Measurements from ENCODE around the gene VARS1. TPM values are rescaled to one million over a fixed set of nuclear protein-coding genes. Genes with fewer than 3 reads are reported as not detected.

VARS1 gene
- total and polyA plus RNA-seq, 2 of the 4 experiments (the other 2 are of a cell fraction) = 41.2 to 42.0 TPM

- no peak overlapping the region for H4K8ac ChIP-seq (ENCODE audit: low read depth in 2 of 2, low read length in 2 of 2)
- no peaks in the 10 kb centered on the region for H3K9me3 ChIP-seq (ENCODE audit: control insufficient read depth, insufficient read depth, low read length)
- no peak overlapping the region for H4K5ac ChIP-seq (ENCODE audit: low read depth, low read length)
- no peak overlapping the region for H2BK15ac ChIP-seq (ENCODE audit: low read depth, low read length)
- H3K4me2 ChIP-seq (ENCODE audit: low read depth, low read length) = no peak overlapping the region
- no peak overlapping the region for H3K4ac ChIP-seq (ENCODE audit: low read depth, low read length)
- no peak overlapping the region for H3K56ac ChIP-seq (ENCODE audit: extremely low read depth, insufficient read depth, low read length)
- no peak overlapping the region for H2BK5ac ChIP-seq (ENCODE audit: low read depth, low read length, poor library complexity, severe bottlenecking)
- WGBS, 2 experiments (ENCODE audit: extremely low coverage in 2 of 2, insufficient read length in 1 of 2) = 95% methylated on average over 4 of the region's 10 CpGs; no CpG with 5 or more reads in 1 of the 2 experiments
- no peak overlapping the region for H2AFZ ChIP-seq (replicated peaks; ENCODE audit: low read length, poor library complexity)
- no peak overlapping the region for H3K14ac ChIP-seq (replicated peaks; ENCODE audit: low read depth, low read length)
- H2BK20ac ChIP-seq (ENCODE audit: low read depth, low read length) = no peak overlapping the region
- H3K9me1 ChIP-seq (ENCODE audit: insufficient read depth, low read length) = 0 out of 2 replicates have a peak, but pooled peaks cover 8% of the 10 kb centered on the region
- peaks cover 59% of the 10 kb centered on the region for H3K36me3 ChIP-seq (ENCODE audit: control insufficient read depth, insufficient read depth, low read length)
- no peaks in the 10 kb centered on the region for H4K20me1 ChIP-seq (ENCODE audit: insufficient read depth, low read length)
- 0 out of 4 replicates have a peak, but pooled peaks cover 0 to 6% of the 10 kb centered on the region in 2 experiments for H3K79me1 ChIP-seq (ENCODE audit: low read depth in 1 of 2, low read length in 2 of 2)
- no peaks in the 10 kb centered on the region for H3K27me3 ChIP-seq (ENCODE audit: control insufficient read depth, insufficient read depth, low read length)
- BruUV-seq (replicated peaks) = no TSS peak
- H3K9ac ChIP-seq (ENCODE audit: low read depth, low read length) = no peak overlapping the region
- no peak overlapping the region for H2AK5ac ChIP-seq (ENCODE audit: low read depth, low read length)
- peaks cover 10% of the 10 kb centered on the region for H3K4me1 ChIP-seq (ENCODE audit: control insufficient read depth, insufficient read depth, low read length)
- H4K91ac ChIP-seq (ENCODE audit: insufficient read depth, low read depth, low read length) = no peak overlapping the region
- H2BK120ac ChIP-seq (ENCODE audit: low read depth, low read length) = no peak overlapping the region
- TF ChIP-seq FOS (IDR thresholded peaks at IDR 0.05; ENCODE audit: low read depth, low read length) = no peak
- no peak for TF ChIP-seq MAFK (IDR thresholded peaks at IDR 0.05; ENCODE audit: low read depth, low read length)
- dilution Hi-C loops (cut with HindIII; ENCODE audit: low sequenced_read_pairs, unreplicated experiment) (no loop called here), in situ Hi-C loops (cut with MboI; ENCODE audit: low sequenced_read_pairs) (no loop called here), intact Hi-C loops (cut with micrococcal nuclease) (no loop called here)
- no peak overlapping the region for H2AK9ac ChIP-seq (replicated peaks; ENCODE audit: low read depth, low read length, poor library complexity)
- H3K4me3 ChIP-seq (ENCODE audit: insufficient read depth, low read depth, low read length) = no peak overlapping the region
- no peak overlapping the region for H3K27ac ChIP-seq (ENCODE audit: insufficient read depth, low read length)
- DNase-seq (no peak), ATAC-seq (ENCODE audit: low read depth) (no peak)
- POLR2A ChIA-PET (ENCODE audit: unreplicated experiment) = no interaction called here
- CTCF ChIA-PET = no interaction called here
- no peak overlapping the region for H3K23ac ChIP-seq (ENCODE audit: low read depth, low read length)
- no peak overlapping the region for H3K18ac ChIP-seq (ENCODE audit: low read depth, low read length)
Observed at GRCh38 chr6:31779908-31780307, 15.6 kb downstream of the VARS1 start.

Data from IMR-90 (cell line).